ENCODE measurements around the gene RTL9.

Gene RTL9

DNA sequence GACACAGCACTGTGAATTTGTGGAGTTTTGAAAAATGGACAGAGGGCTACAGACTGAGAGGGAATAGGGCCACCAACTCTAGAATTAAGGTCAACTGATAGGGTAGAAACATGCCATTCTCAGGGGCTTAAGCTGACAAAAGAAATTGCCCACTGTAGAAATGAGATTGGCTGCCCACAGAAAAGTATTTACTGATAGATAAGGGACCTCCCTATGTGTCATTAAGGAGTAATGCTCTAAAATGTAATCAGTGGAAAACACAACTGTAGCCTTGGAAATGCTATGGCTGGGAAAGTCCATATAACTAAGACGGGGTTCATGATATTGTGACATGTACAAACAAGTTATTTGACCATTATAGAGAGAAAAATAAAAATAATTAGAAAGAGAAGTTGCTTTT is 4.6 kb downstream of the RTL9 start:
- Histone ChIP-seq H3K4me3 (replicated peaks; ENCODE audit: low read depth, low read length) (no peak overlapping the region), H3K27me3 (replicated peaks; ENCODE audit: control insufficient read depth, insufficient read depth, low read length) (no peaks in the 10 kb centered on the region), H3K36me3 (ENCODE audit: control insufficient read depth, insufficient read depth, low read length) (no peaks in the 10 kb centered on the region)
- TF ChIP-seq, protein P1, sequence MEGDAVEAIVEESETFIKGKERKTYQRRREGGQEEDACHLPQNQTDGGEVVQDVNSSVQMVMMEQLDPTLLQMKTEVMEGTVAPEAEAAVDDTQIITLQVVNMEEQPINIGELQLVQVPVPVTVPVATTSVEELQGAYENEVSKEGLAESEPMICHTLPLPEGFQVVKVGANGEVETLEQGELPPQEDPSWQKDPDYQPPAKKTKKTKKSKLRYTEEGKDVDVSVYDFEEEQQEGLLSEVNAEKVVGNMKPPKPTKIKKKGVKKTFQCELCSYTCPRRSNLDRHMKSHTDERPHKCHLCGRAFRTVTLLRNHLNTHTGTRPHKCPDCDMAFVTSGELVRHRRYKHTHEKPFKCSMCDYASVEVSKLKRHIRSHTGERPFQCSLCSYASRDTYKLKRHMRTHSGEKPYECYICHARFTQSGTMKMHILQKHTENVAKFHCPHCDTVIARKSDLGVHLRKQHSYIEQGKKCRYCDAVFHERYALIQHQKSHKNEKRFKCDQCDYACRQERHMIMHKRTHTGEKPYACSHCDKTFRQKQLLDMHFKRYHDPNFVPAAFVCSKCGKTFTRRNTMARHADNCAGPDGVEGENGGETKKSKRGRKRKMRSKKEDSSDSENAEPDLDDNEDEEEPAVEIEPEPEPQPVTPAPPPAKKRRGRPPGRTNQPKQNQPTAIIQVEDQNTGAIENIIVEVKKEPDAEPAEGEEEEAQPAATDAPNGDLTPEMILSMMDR (IDR thresholded peaks at IDR 0.05; ENCODE audit: insufficient read depth, low read length, poor library complexity, severe bottlenecking) = no peak
- DNase-seq (ENCODE audit: extremely low read depth, insufficient read length) = no peak

DNA sequence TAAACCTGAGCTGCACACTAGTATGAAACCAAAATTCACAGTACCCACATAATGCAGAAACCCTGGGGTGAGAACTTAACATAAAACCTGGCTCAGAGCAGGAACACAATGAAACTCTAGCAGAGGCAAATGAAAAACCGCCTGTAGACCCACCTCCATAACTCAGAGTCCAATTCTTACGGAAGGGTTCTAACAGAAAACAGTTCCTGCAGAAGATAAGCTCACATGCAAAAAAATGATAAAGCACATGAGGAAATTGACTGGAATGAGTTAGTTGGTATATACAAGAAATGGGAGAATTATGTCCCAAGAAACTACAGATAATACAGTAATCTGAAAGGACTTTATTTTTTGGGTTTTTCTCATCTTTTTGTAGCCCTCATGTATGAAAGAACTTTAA is 14.7 kb downstream of the RTL9 start:
- no peak overlapping the region for H3K4me3 ChIP-seq (replicated peaks; ENCODE audit: low read depth, low read length)
- no peak for DNase-seq (ENCODE audit: extremely low read depth, insufficient read length)
- H3K27me3 ChIP-seq (replicated peaks; ENCODE audit: control insufficient read depth, insufficient read depth, low read length) = no peaks in the 10 kb centered on the region
- H3K36me3 ChIP-seq (ENCODE audit: control insufficient read depth, insufficient read depth, low read length) = no peaks in the 10 kb centered on the region
- TF ChIP-seq, protein P1 (IDR thresholded peaks at IDR 0.05; ENCODE audit: insufficient read depth, low read length, poor library complexity, severe bottlenecking) = no peak

DNA sequence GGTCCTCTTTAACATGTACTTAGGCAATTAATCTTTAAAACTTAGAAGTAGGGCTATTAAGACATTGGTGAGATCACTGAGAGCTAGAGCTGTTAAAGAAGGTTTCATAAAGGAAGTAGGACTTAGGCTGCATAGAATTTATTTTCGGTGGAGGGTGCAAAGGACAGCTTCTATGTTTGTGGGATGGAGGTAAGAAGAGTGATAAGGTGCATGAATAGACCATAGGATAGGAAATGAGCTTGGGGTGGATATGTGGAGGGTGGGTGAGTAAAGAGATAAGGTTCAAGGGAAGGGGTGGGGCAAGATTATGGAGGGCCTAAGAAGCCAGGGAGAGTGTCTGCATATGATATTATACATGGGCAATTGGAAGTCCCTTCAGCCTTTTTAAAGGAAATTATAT is 15.9 kb downstream of the RTL9 start:
- H3K27me3 ChIP-seq (replicated peaks; ENCODE audit: control insufficient read depth, insufficient read depth, low read length) = no peaks in the 10 kb centered on the region
- TF ChIP-seq, protein P1 (IDR thresholded peaks at IDR 0.05; ENCODE audit: insufficient read depth, low read length, poor library complexity, severe bottlenecking) = no peak

DNA sequence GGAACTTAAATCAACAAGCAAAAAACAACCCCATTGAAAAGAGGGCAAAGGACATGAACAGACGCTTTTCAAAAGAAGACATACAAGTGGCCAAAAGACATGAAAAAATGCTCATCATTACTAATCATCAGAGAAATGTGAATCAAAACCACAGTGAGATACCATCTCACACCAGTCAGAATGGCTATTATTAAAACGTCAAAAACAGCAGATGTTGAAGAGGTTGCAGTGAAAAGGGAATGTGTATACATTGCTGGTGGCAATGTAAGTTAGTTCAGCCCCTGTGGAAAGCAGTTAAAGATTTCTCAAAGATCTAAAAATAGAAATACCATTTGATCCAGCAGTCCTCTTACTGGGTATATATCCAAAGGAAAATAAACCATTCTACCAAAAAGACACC is 22.6 kb downstream of the RTL9 start:
- no peaks in the 10 kb centered on the region for H3K27me3 ChIP-seq (replicated peaks; ENCODE audit: control insufficient read depth, insufficient read depth, low read length)
- TF ChIP-seq, protein P1 (IDR thresholded peaks at IDR 0.05; ENCODE audit: insufficient read depth, low read length, poor library complexity, severe bottlenecking) = no peak

More for the DNA sequence above, 15.9 kb downstream of the RTL9 start:
- no peak overlapping the region for H3K4me3 ChIP-seq (replicated peaks; ENCODE audit: low read depth, low read length)
- no peaks in the 10 kb centered on the region for H3K36me3 ChIP-seq (ENCODE audit: control insufficient read depth, insufficient read depth, low read length)
- no peak for DNase-seq (ENCODE audit: extremely low read depth, insufficient read length)

DNA sequence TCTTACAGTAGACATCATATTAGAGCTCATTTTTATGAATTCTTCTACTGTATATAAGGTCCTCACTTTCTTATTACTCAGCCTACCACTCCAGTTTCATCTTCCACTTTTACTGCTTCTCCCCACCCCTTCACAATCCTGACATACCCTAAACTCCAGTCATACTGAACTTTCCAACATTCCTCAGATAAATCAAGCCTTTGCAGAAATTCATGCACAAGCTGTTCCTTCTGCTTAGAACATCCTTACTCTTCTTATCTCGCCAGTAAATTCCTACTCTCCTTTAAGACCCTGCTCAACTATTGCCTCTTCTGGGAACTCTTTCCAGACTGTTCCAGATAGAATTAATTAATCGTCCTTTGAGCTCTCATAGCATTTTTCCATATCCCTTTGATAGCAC is 24.8 kb downstream of the RTL9 start:
- Histone ChIP-seq H3K27me3 (replicated peaks; ENCODE audit: control insufficient read depth, insufficient read depth, low read length) (no peaks in the 10 kb centered on the region), H3K4me3 (replicated peaks; ENCODE audit: low read depth, low read length) (no peak overlapping the region), H3K36me3 (ENCODE audit: control insufficient read depth, insufficient read depth, low read length) (no peaks in the 10 kb centered on the region)
- DNase-seq (ENCODE audit: extremely low read depth, insufficient read length) = no peak
- TF ChIP-seq, protein P1 (IDR thresholded peaks at IDR 0.05; ENCODE audit: insufficient read depth, low read length, poor library complexity, severe bottlenecking) = no peak

More for the DNA sequence above, 22.6 kb downstream of the RTL9 start:
- H3K4me3 ChIP-seq (replicated peaks; ENCODE audit: low read depth, low read length) = no peak overlapping the region
- no peak for DNase-seq (ENCODE audit: extremely low read depth, insufficient read length)
- no peaks in the 10 kb centered on the region for H3K36me3 ChIP-seq (ENCODE audit: control insufficient read depth, insufficient read depth, low read length)

DNA sequence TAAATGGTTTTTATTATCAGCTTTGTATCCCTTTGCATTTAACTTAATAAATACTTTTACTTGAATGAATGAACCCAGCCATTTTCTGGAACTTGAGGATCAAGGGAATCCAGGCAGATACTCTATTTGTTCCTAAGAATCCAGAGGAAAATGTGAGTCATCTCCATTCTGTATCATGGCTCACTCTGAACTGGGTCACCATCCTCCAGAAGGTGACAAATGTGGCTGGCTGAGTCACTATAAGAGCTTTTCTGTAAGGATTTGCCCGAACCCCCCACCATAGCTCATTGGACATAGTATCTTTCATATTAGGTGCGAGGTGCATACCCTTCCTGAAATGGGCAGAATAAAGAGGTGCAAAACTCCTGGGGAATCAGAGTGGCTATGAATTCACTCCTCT is 25.8 kb downstream of the RTL9 start:
- no peak overlapping the region for H3K4me3 ChIP-seq (replicated peaks; ENCODE audit: low read depth, low read length)
- TF ChIP-seq, protein P1 (IDR thresholded peaks at IDR 0.05; ENCODE audit: insufficient read depth, low read length, poor library complexity, severe bottlenecking) = no peak
- no peaks in the 10 kb centered on the region for H3K27me3 ChIP-seq (replicated peaks; ENCODE audit: control insufficient read depth, insufficient read depth, low read length)
- DNase-seq (ENCODE audit: extremely low read depth, insufficient read length) = no peak
- no peaks in the 10 kb centered on the region for H3K36me3 ChIP-seq (ENCODE audit: control insufficient read depth, insufficient read depth, low read length)

Measured in GM06990 (cell line).